ENCODE measurements around the gene DLGAP1.

DNA sequence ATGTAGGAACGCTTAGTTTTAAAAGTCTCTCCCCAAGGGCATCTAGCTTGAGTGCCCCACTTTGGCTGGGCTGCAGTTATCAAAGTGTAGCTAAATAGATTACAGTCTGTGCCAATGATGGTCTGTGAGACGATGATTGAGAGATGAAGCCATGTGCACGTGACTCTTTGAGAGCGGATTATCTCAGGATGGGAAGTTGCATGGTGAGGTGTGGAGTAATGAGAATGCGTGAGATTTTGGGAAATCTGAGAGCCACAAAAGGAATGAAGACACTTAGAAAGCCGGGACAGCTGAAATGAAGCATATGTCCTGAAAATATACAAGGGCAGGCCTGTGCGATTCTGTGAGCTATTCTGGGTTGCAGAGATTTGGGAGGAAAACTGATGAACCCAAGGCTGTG, 635.1 kb downstream of the DLGAP1 start:
- TF ChIP-seq CTCF (IDR thresholded peaks at IDR 0.05; ENCODE audit: low read depth, low read length) (no peak), EZH2phosphoT487 (IDR thresholded peaks at IDR 0.05; ENCODE audit: low read depth) (no peak)
